ENCODE results near the gene RDH5.

The RDH5 gene

DNA sequence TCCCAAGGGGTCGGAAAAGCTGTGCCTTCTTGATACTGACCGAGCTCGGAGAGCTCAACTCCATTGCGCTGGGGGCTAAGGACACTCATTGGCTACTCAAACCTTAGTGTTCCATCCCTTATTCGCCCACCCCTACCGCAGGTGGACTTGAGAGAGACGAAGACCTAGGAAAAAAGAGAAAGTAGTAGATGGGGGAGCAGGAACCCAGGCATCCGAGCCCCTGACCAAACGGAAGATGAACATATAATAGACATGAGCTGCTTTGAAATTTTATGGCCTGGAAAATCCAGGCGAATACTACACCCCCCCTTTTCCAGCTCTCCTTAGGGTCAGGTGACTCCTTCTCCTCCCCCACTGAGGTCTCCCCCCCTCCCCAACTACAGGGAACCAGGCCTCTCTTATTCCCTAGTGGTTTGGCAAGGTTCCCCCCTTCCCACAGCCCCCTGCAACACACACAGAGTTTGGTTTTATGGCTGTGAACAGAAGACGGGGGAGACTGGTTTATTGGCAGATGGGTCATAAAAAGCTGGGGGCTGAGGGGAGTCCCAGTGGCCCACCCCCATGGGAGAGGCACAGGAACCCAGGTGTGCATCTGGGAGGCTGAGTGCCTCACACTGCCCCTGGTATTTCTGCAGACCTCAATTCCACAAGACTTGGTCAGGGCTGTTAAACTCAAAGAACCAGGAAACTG is 24.3 kb downstream of the RDH5 start:
- in situ Hi-C loops (cut with HindIII; ENCODE audit: low sequenced_read_pairs) = no loop called here
- peak overlapping the region; percentile 72 for H3K4me3 ChIP-seq (ENCODE audit: low read depth, low read length)
- no peak for DNase-seq (ENCODE audit: low read depth, low spot score)
- TF ChIP-seq, protein P1, sequence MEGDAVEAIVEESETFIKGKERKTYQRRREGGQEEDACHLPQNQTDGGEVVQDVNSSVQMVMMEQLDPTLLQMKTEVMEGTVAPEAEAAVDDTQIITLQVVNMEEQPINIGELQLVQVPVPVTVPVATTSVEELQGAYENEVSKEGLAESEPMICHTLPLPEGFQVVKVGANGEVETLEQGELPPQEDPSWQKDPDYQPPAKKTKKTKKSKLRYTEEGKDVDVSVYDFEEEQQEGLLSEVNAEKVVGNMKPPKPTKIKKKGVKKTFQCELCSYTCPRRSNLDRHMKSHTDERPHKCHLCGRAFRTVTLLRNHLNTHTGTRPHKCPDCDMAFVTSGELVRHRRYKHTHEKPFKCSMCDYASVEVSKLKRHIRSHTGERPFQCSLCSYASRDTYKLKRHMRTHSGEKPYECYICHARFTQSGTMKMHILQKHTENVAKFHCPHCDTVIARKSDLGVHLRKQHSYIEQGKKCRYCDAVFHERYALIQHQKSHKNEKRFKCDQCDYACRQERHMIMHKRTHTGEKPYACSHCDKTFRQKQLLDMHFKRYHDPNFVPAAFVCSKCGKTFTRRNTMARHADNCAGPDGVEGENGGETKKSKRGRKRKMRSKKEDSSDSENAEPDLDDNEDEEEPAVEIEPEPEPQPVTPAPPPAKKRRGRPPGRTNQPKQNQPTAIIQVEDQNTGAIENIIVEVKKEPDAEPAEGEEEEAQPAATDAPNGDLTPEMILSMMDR (IDR thresholded peaks at IDR 0.05; ENCODE audit: low read depth, low read length) = no peak

DNA sequence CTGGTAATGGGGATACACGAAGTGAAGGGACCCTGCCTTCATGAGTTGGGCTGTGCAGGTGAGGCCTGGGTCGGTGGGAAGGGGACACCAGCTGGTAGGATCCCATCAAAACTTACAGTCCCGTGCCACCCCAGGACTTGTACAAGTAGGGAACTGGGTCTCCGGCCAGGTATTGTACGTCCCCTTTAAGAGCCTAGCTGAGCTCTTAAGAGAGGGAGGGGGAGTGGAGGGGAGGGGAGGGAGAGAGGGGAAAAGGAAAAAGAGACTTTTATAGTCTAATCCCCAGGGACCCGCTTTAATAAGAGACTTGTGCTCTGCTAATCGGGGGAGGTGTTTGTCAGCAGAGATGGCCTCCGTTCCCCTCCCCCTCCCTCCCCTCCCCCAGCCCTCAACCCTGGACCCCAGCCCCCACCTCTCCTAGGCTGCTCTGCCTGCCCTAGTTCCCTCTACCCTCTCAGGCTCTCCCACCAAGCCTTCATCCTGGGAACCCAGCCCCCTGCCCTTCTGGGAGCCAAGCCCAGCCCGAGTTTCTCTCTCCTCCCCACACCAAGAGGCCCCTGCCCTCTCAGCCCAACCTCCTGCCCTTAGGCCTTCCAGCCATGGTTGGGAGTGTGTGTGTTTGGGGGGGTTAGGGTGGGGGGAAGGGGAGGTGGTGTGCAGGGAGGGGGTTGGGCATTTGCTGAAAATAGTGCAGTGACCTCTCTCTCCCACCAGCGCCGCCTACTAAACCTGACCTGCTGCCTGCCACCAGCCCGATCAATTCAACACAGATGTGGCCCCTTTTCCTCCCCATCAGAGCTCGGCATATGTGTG is 25.4 kb downstream of the RDH5 start:
- TF ChIP-seq, protein P1 (IDR thresholded peaks at IDR 0.05; ENCODE audit: low read depth, low read length) = no peak
- peak overlapping the region; percentile 17 for H3K4me3 ChIP-seq (ENCODE audit: low read depth, low read length)
- in situ Hi-C loops (cut with HindIII; ENCODE audit: low sequenced_read_pairs) = no loop called here
- DNase-seq (ENCODE audit: low read depth, low spot score) = peak; percentile 17

DNA sequence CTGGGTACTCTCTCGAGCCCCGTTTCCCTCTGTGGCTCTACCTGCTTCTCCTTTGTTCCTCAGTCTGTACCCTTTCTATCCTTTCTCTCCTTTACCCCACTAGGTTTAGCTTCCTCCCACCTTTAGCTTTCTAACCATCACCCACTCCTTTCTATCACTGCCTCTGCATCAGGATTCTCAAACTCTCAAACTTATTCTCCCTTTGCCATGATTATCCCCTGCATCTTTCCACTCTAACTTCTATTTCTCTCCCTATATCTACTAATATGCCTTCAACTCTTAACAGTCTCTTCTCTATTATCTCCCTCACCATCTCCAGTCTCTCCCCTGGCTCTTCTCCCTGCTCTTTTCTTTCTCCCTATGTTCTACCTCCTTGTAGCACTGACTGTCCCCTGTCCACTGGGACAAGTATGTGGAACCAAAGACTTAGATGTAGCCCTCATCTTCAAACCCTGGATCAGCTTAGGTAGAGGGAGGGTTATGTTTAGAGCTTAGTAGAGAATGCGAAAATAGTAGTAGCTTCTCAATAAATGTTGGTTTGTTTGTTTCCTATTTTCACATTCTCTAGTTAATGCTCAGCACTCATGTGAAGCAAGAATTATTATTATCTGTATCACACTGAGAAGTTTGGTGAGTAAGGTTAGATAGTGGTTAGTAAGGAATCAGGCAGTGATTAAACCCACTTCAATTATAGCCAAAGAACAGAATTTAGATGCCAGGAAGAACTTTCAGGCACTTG is 26.1 kb downstream of the RDH5 start:
- DNase-seq (ENCODE audit: low read depth, low spot score) = no peak
- no peak overlapping the region for H3K4me3 ChIP-seq (ENCODE audit: low read depth, low read length)
- TF ChIP-seq, protein P1 (IDR thresholded peaks at IDR 0.05; ENCODE audit: low read depth, low read length) = no peak
- in situ Hi-C loops (cut with HindIII; ENCODE audit: low sequenced_read_pairs) = no loop called here

DNA sequence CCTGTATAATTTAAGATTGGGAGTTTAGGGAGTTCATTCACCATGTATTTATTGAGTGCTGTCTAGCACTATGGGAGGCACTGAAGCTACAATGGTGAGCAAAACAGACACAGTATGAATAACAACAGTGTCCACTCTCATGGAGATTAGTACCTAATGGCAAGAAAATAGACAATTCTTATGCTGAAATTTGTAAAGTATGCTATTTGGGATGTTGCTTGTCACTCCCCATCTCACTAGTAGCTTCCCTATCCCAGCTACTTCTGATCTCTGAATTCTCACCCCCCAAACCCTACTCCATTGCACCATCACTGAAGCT is 26.7 kb downstream of the RDH5 start:
- H3K4me3 ChIP-seq (ENCODE audit: low read depth, low read length) = no peak overlapping the region
- no peak for DNase-seq (ENCODE audit: low read depth, low spot score)
- TF ChIP-seq, protein P1 (IDR thresholded peaks at IDR 0.05; ENCODE audit: low read depth, low read length) = no peak
- in situ Hi-C loops (cut with HindIII; ENCODE audit: low sequenced_read_pairs) = no loop called here

DNA sequence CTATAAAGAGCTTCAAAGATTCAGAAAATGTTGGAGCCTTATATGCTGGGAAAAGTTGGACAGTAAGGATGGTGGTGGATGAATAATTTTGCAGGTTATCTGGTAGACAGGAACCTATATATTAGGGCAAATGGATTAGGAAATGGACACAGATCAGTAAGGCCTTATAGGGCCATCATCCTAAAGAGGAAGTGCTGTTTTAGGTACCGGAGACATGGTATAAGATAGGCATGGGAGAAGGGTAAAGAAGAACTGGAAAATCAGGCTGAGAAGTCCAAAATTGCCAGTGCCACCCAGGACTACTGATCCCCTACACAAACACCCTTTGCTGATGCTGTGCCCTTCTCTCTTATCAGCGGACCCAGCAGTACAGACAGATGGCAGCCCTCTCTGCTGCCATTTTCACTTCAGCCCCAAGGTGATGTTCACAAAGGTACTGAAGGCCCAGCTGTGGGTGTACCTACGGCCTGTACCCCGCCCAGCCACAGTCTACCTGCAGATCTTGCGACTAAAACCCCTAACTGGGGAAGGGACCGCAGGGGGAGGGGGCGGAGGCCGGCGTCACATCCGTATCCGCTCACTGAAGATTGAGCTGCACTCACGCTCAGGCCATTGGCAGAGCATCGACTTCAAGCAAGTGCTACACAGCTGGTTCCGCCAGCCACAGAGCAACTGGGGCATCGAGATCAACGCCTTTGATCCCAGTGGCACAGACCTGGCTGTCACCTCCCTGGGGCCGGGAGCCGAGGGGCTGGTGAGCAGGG is 28.2 kb downstream of the RDH5 start:
- H3K4me3 ChIP-seq (ENCODE audit: low read depth, low read length) = no peak overlapping the region
- TF ChIP-seq, protein P1 (IDR thresholded peaks at IDR 0.05; ENCODE audit: low read depth, low read length) = no peak
- no peak for DNase-seq (ENCODE audit: low read depth, low spot score)
- in situ Hi-C loops (cut with HindIII; ENCODE audit: low sequenced_read_pairs) = no loop called here

DNA sequence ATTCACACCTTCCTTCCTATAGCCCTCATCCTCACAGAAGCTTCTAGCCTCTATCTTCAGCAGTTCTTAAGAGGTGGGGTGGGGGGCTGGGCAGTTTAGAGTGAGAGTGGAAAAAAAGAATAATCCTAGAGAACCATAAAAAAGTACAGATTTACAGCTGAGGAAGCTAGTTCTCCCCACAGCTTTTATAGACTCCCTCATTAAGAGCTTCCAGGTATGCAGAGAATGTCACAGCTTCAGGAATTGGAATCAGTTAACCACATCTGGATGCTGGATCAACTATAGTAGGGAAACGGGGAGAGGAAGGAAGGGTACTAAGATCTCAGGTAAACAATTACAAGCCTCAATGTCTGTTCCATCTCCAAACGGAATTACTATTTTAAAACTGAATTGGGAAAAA is 35.1 kb downstream of the RDH5 start:
- TF ChIP-seq, protein P1 (IDR thresholded peaks at IDR 0.05; ENCODE audit: low read depth, low read length) = no peak
- DNase-seq (ENCODE audit: low read depth, low spot score) = no peak
- no peak overlapping the region for H3K4me3 ChIP-seq (ENCODE audit: low read depth, low read length)
- in situ Hi-C loops (cut with HindIII; ENCODE audit: low sequenced_read_pairs) = no loop called here
